IPS-NIHi11 (cell line): ENCODE measurements around the gene SPAG17.
A peak's percentile ranks its signal among the peaks of the same experiment; 100 is the strongest.

ENCODE experiments used
- DNase-seq: peaks from one replicate; pipeline ENCODE4 v3.0.0; 2012; ENCODE audit warnings: mixed read lengths, low spot score

Gene SPAG17

DNA sequence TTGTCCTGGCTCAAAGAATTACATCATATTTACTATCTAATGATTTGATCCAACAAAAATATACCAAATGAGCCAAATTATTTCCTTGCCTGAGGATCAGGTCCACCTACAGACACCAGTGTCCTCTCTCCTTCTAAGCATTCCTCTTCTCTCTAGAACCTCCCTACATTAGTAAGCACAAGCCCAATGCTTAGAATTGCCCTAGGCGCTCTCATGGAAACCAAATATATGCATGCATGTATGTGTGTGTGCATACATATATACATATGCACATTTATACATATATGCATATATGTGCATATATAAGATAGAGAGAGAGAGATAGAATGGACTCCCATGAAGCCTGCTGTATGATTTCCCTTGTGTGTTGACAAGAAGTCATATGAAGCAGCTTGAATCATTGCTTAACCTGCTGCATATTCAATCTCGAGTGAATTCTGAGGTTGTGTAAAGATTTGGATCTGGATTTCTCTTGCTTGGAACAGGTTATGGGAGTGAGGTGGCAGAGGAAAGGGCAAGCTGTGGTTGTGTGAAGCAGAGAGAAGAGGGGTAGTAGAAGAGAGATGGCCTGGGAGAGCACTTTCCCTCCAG is 66.1 kb downstream of the SPAG17 start:
- no peak for DNase-seq

DNA sequence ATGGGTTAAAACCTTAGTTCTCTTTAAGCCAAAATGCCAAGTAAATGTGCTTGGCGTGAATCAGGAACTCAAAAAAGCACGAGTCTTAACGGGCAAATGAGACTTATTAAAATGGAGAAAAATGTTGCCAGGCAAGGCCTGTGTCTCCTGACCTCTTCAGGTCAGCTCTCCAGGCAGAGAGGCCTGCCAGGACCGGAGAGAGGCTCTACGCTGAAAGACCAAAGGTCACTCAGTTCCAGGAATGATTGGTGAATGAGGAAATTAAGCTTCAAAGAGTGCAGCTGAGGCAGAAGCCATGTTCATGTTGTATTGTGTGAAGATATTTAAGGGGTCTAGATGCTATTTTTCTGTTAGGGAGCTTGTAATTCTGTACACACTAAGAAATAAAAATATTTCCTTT is 66.6 kb downstream of the SPAG17 start:
- no peak for DNase-seq

DNA sequence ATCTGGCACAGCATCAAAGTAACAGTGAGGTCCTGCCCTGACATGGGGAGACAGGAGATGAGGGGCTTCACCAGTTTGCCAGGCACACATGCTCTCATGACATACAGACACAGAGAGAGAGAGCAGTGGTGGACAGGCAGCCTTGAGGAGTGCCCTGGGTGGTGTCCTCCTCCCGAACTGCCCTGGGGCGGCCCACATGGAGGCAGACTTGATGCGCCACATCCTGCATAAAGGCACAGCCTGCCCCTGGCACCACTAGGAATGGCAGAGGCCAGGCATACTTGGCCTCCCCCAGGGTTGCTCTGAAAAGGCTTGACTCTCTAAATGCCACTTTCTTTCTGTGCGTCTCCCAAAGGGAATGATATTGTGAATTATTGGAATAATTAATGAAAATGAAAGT is 67.5 kb downstream of the SPAG17 start:
- DNase-seq = no peak

DNA sequence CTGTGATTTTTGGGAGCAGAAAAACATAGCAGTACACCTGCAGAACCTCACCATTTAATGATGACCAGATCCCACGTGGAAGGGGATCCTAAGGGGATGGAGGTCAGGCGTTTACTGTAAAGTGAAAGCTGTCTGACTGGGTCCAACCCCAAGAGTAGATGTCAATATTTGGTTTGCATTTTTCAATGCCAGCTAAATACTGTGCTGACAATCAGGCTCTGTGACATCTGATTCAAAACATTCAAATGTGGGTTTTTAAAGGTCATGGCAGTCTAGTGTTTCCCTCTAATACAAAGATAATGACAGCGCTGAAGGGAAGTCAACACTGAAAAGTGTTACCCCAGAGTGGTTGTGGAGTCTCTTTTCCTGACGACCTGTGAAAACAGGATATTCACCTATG is 68.1 kb downstream of the SPAG17 start:
- no peak for DNase-seq

DNA sequence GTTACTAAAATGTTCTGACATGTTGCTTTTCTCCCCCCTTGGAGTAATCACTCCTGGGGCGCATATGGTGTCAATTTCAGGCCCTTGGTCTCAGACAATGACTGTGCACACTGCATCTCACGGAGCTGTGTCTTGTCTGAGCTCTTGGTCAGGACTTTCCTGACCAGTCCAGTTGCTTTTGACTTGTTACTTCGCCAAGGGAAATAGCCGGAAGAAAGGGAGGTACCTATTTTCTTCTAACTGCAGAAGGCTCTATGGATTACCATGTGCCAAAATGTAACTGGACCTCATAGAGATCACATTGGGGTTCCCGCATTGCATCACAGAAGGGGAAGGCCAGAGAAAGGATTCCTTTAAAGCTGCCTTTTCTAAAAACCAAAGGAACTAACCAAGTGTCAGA is 68.6 kb downstream of the SPAG17 start:
- DNase-seq = no peak

DNA sequence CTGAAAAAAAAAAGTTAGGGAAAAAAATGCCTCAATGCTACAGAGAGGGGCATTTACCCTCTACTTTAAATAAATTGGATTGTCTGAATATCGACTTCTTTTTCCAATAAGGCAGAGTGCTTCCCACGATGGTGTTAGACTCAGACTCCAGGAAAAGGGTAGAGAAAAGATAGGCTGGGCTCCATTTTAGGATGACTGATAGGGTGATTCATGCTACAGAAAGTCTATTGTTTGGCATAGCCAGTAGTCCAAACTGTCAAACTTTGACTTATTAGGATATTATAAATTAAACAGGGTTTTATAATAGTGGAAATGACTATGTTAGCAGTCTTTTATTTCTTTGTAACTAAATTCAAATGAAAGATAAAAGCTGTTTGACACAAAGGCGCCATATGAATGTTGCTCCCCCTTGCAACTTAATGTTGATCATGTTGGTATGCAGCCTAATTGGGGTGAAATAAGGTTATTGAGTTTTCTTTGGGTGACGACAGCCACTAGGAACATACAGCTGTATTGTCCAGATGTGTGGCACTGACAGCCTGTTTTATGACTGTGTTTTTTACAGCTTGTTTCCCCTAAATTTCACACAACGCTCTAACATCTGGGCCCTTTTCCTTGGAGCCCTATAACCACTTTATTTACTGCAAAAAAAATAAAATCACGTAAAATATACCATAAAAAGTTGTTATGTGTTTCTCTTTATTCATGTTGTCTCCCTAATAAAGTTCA is 69.3 kb downstream of the SPAG17 start:
- no peak for DNase-seq

DNA sequence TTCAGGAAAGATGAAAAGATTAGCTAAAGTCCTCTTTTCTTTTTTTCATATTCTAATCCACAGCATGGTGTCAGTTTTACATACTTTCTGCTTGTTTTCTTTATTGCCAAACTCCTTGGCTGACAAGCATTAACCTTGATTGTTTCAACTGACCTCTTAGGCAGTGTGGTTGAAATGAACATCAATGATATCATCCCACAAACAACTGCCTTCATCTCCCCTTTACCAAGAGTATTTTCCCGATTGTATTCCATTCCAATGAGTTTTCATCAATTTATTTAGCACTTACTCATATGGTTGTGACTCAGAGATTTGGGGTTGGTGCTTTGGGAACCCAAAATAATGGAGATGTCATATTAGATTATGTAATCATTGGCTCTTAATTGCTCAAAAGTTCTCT is 71.8 kb downstream of the SPAG17 start:
- DNase-seq = no peak

DNA sequence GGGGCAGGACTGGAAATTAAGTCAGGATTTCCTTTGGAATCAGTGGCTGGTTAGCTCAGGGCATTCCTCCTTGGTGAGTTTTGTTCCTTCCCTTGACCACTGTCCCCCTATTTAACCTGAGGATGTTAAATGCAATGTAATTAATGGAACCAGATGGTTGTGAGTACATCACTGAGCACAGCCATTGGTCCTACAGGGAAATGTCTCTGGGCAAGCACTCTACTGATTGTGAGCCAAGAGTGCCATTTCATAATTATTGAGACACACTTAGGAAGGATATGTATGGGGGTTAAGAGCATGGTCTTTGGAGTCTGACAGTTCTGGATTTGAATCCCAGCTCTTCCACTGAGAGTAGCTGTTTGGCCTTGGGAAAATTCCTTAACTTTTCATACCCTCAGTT is 74.4 kb downstream of the SPAG17 start:
- DNase-seq = no peak

DNA sequence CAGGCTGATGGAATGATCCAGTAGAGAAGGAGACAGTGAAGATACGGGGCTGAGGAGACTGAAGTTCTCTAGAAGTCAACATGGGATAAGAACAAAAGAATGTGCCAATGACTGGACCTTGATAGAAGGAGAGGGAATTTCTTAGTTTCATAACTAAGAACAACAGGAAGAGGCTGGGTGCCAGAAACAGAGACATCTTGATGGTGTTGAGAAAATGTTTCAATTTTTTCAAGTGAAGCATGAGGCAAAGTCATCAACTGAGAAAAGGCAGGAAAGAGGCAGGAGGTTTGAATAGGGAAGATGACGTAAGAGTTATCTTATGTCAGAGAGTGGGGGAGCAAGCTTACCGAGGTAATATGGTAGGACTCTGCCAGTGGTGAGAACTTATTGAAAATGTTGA is 80.1 kb downstream of the SPAG17 start:
- no peak for DNase-seq

DNA sequence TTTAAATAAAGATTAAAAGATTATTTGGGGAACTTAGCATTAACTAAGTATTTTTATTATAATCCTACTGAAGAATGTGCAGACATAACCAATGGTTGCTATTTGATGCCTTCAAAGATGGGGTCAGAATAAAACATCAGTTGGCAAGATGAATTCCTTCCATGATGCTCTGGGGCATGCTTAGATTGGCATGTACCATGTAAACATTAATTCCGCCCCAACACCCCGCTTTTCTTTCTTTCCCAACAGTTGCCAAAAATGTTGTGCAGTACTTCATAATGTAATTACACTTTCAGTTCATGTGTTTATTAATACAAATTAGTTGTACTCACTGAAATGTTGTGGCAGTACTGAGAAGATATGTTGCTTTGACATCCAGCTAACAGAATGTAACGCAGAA is 82.6 kb downstream of the SPAG17 start:
- no peak for DNase-seq

DNA sequence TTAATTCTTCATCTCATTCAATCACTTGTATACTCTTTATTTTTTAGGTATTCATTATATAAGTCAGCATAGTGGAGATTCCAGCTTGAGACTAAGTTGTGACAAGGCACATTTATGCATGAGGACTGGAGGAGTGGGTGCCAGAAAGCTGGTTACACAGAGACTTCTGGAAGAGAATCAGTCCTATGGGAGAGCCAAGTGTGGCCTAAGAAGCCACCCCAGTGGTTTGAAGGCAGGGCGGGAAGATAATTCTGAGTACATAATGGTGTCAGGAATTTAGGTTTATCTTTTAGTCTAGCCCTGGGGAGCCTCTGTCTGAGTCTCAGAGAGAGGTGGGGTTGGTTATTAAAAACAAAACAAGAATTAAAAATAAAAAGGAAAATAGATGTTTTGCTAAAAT is 83.0 kb downstream of the SPAG17 start:
- no peak for DNase-seq

DNA sequence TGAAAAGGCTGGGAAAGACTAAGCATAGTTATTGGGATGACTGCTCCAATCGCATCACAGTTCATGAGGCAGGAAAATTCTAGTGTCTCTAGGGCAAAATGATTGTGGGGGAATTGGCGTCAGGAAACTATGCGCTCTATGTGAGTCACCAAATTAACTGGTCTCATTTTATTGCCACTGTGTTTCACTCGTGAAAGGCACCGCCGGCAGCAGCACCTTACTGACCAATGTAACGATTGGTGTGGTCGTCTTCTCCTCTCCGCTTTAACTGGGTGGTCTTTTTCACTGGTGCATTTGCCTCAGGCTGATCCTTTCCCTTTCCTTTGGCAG is 83.5 kb downstream of the SPAG17 start:
- no peak for DNase-seq

DNA sequence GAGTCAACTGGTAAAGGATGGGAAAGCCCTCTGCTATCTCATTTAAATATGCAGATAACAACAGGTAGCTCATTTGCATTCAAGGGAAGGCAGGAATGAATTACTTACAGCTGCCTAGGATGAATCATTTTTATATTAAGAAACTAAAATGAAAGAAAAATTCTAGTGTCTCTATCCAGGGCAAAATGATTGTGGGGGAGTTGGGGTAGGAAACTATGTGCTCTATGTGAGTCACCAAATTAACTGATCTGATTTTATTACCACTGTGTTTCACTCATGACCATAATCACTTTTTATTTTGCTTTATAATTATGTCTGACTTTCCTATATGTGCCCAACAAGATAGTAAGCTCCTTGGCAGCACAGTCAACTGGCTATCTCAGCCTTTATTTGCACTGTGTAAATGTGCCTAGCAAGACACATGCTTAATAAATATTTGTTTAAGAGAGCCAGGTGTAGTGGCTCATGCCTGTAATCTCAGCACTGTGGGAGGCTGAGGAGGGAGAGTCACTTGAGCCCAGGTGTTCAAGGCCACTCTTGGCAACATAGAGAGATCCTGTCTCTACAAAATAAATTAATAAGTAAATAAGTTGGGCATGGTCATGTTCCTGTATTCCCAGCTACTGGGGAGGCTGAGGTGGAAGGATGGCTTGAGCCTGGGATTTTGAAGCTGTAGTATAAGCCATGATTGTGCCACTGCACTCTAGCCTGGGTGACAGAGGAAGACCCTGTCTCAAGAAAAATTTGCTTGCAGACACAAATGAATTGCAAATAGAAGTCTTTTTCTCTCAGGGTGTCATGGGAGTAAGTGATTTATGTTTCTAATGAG is 84.1 kb downstream of the SPAG17 start:
- no peak for DNase-seq

DNA sequence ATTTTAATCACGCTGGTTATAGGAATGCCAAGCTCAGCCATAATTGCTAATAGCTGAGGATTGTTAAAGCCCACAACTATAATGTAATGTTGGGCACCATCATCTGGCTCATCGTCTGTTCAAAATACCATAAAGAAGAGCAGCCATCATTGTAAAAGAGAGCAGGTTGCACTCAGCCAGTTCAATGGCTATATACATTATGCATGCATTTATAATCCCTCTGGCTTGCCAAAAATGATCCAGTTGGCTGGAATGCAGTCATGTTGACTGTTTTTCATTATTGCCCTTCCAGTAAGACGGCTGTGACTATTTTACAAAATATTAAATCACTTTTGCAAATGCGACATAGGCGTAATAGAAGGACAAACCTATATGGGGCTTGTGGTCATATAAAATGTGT is 85.3 kb downstream of the SPAG17 start:
- DNase-seq = no peak

DNA sequence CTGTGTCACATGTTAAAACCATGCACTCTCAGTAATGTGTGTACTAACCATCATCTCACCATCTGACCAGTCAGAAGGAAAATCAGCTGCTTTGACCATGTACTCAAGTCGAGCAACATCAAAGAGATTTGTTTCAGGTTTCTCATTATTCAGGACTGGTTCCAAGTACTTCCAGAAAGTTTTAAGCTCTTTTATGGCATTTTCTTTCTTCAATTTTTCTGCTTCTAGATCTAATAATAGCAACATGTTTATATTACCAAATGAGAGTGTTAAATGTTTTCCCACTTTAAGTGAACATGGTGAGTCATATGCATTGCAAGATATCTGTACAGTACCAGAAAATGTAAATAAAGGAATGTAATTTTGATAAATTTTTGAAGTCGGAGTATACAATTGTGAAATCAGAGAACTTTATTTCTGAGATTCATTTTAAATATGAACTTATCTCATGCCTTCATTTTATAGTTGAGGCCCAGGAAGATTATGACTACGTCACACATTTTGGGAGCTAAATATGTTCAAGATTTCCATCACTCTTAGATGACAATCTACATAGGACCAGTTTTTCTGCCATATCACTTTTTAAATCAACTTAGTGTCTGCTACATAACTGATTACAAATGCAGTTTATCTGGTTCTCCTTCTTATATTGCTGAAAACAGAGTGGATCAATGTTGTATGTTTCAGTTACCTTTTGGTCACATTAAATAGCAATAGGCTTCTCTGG is 87.2 kb downstream of the SPAG17 start:
- DNase-seq = no peak

DNA sequence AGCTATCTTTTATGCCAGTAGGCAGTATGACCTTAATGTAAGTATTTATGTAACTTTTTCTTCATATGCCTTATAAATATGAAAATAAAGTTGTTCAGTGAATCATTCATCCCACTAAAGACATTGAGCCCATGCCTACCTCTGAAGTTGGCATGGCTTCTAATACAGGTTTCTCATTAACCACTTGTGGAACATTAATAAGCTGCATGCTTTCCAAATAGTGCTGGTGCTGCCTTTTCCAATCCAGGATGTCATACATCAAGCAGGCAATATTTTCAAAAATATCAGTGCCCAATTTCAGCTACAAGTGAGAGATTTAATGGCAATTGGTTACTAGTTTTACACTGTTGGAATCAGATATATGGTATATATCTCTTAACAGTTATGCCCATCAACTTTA is 92.0 kb downstream of the SPAG17 start:
- DNase-seq = no peak

DNA sequence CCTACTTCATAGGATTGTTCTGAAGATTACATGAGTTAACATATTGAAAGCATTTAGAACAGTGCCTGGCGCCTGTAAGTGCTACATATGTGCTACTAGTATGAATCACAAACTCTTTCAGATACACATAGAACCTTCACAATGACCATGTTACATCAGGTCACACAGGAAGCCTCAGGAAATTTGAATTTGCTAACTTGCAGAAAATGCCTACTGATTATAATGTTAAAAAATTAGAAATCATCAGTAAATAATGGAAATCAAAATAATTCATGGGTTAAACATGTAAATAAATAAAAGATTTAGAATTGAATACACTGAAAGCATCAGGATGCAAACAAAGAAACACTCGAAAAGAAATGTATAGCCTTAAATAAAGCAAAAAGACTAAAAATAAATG is 94.9 kb downstream of the SPAG17 start:
- no peak for DNase-seq

DNA sequence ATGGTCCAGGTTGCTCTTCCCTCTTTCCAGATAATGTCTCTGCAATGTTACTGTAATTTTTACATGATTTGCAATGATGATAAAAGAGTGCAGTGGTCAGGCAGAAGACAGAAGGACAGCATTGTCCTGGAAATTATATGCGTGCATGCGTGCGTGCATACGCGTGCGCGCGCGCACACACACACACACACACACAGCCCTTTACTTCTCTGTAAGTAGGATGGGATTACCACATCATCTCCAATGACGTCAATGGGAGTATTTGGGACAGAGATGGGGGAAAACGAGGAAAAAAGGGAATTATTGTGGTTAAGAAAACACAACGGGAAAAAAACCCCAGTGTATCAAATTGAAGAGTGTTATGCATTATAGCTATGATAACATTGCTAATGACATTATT is 99.7 kb downstream of the SPAG17 start:
- no peak for DNase-seq

DNA sequence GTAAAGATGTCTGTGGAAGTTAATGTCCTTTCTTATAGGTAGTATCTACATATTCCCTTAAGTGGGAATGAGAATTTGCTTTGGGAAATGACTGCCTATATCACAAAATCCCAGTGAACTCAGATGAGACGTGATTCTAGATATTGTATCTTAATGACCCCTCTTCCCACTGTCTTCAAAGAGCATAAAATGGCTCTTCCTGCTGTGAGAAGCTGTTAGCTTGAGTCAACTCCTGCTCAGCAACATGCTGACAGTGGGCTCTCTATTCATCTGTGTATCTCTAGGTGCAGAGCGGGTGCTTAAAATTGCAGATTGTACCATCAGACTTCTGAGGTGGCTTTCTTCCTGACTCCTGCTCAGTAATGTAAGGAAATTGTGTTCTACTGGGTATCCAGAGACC is 100.6 kb downstream of the SPAG17 start:
- no peak for DNase-seq

DNA sequence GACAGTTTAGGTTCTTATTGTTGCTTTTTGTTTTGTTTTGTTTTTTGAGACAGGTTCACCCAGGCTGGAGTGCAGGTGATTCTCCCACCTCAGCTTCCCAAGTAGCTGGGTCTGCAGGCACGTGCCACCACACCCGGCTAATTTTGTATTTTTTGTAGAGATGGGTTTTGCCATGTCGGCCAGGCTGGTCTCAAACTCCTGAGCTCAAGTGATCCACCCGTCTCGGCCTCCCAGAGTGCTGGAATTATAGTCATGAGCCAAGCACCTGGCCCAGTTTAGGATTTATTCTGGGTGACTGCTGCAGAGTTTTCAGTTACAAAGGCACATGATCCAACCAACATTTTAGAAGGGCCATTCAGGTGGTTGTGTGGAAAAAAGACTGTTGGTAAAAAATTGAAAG is 102.0 kb downstream of the SPAG17 start:
- DNase-seq = no peak

DNA sequence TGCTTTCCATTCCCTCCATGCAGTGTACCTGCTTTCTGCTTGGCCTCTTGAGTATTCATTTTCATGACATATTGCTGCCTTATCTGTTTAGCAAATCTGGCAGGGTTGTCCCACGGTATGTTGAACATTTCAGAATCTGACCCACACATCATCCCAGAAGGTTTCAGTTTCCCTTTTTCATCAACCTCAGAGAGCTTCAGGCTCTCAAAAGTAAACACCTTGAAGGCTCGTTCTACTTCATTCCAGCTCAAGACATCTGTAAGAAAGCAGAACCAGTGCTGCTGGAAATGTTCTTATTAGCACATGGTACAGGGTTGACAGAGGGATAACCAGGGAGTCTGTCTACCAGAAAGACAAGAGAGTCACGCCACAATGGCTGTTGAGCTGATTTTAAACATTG is 103.6 kb downstream of the SPAG17 start:
- DNase-seq = no peak

DNA sequence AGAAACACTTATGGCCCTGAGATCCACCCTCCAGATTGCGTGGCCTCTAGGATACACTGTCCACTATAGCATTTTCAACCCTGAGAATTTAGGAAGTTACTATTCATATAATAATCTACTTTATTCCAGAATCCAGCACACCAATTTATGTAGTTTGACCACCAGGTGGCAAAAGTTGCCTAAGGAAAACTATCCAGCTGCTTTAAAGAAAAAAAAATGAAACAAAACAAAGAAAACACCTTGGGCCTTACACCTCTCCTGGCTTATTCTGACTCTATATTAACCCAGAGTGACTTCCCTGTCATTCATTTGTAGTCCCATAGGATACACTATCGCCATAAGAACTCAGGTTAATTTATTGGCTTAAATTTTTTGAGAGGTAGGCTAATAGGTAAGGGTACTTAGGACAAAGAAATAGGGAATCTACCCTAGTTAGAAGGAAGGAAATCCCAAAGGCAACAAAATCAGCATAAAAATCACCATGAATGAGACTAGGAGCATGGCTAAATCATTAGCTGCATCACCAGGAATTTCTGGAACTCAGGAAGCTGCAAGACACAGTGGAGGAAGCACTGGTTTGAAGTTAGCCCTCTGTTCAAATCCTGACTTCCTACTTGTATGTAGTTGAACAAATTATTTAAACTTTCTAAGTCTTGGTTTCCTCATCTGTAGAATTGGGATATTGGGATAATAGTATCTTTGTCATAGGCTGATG is 107.5 kb downstream of the SPAG17 start:
- peak; percentile 19 for DNase-seq
